ENCODE measurements around the gene POU2AF2. TPM values are rescaled to one million over a fixed set of nuclear protein-coding genes. Genes with fewer than 3 reads are reported as not detected.

POU2AF2 gene
- total and polyA plus RNA-seq, 2 of the 8 experiments (the other 6 are each of a cell fraction or from before 2014, with no cell fraction given) = not detected

GRCh38 chr11:111331711-111332479 lies 86.4 kb downstream of the POU2AF2 start:
- peaks cover 0 to 7% (median 1%) of the 10 kb centered on the region in 4 experiments; a peak in 3 of 7 replicates for H3K4me1 ChIP-seq (replicated peaks in 1 of 4; ENCODE audit: control insufficient read depth in 3 of 4, insufficient read depth in 4 of 4, low read length in 3 of 4)
- H3K27me3 ChIP-seq (replicated peaks in 1 of 4; ENCODE audit: control insufficient read depth in 3 of 4, extremely low read depth in 1 of 4, insufficient read depth in 3 of 4, low read length in 3 of 4) = no peaks in the 10 kb centered on the region
- DNase-seq (ENCODE audit: low read depth in 1 of 2, low spot score in 2 of 2) (no peak), FAIRE-seq (no peak)
- ChIA-PET POLR2A (ENCODE audit: partially characterized antibody) (no interaction called here), CTCF (ENCODE audit: partially characterized antibody) (interaction anchor here (0.6 to 3.2 kb wide), 6 partner anchors 17 to 96 kb away, joined by 3 to 7 read pairs (median 4); partner anchors contain the start of gene POU2AF3)
- H2BK12ac ChIP-seq (ENCODE audit: low read depth, low read length) = no peak overlapping the region
- H3K27ac ChIP-seq (ENCODE audit: low read depth, low read length) = no peak overlapping the region
- no peak overlapping the region for H3K18ac ChIP-seq (ENCODE audit: extremely low read depth, low read length)
- no peaks in the 10 kb centered on the region for H3K36me3 ChIP-seq (ENCODE audit: control insufficient read depth in 2 of 4, insufficient read depth in 4 of 4, low read length in 3 of 4)
- no peak overlapping the region for H2AFZ ChIP-seq (ENCODE audit: low read length)
- H3K9ac ChIP-seq (replicated peaks in 1 of 4; ENCODE audit: extremely low read depth in 1 of 4, low read depth in 3 of 4, low read length in 3 of 4) = no peak overlapping the region
- H3K56ac ChIP-seq (replicated peaks; ENCODE audit: insufficient read length, low read depth, low read length) = no peak overlapping the region
- H4K5ac ChIP-seq (ENCODE audit: insufficient read length, low read depth, low read length) = no peak overlapping the region
- no peak overlapping the region for H3K14ac ChIP-seq (ENCODE audit: insufficient read length)
- 90% methylated on average over 4 of the region's 4 CpGs; no CpG with 5 or more reads in 1 of the 2 experiments for WGBS, 2 experiments (ENCODE audit: extremely low coverage in 1 of 2, insufficient coverage in 1 of 2, insufficient read length in 1 of 2, insufficient replicate concordance in 2 of 2, low coverage in 1 of 2, low lambda C conversion rate in 2 of 2, missing lambda C conversion rate in 1 of 2)
- TF ChIP-seq ZNF274 (IDR thresholded peaks at IDR 0.05; ENCODE audit: borderline replicate concordance, extremely low read depth, low read length) (no peak), SP1 (IDR thresholded peaks at IDR 0.05; ENCODE audit: low read depth, low read length) (no peak), MAX (IDR thresholded peaks at IDR 0.05) (no peak), PHF8 (conservative IDR thresholded peaks at IDR 0.05; ENCODE audit: low read depth, low read length) (no peak), KDM4A (IDR thresholded peaks at IDR 0.05; ENCODE audit: low read depth, low read length, severe bottlenecking) (no peak), SIRT6 (IDR thresholded peaks at IDR 0.05; ENCODE audit: low read length) (no peak), BCL11A (IDR thresholded peaks at IDR 0.05; ENCODE audit: low read depth in 2 of 2, low read length in 2 of 2) (no peak), JUND (IDR thresholded peaks at IDR 0.05; ENCODE audit: low read length) (no peak), KDM1A (IDR thresholded peaks at IDR 0.05; ENCODE audit: borderline replicate concordance, low read length) (no peak), CEBPB (IDR thresholded peaks at IDR 0.05; ENCODE audit: low read depth, low read length) (no peak)
- no peak overlapping the region for H3K4ac ChIP-seq (replicated peaks; ENCODE audit: insufficient read length, low read depth, low read length)
- H3K23ac ChIP-seq (ENCODE audit: insufficient read length) = no peak overlapping the region
- H4K8ac ChIP-seq (ENCODE audit: extremely low read depth, insufficient read depth, low read length) = no peak overlapping the region
- H3K4me2 ChIP-seq (ENCODE audit: insufficient read depth in 1 of 2, low read depth in 2 of 2, low read length in 2 of 2) = no peak overlapping the region
- no peaks in the 10 kb centered on the region for H3K23me2 ChIP-seq (ENCODE audit: low read depth, low read length)
- no peak overlapping the region for H2AK5ac ChIP-seq (ENCODE audit: low read depth, low read length)
- H3K4me3 ChIP-seq (ENCODE audit: extremely low read depth in 1 of 4, insufficient read depth in 2 of 4, low read depth in 3 of 4, low read length in 4 of 4) = no peak overlapping the region
- H3K79me1 ChIP-seq (ENCODE audit: low read depth, low read length) = no peaks in the 10 kb centered on the region
- no peak overlapping the region for H2BK120ac ChIP-seq (replicated peaks; ENCODE audit: low read depth, low read length)
- no peak overlapping the region for H4K91ac ChIP-seq (replicated peaks; ENCODE audit: insufficient read length, low read length)
- no peaks in the 10 kb centered on the region for H4K20me1 ChIP-seq (replicated peaks in 1 of 2; ENCODE audit: control insufficient read depth in 1 of 2, insufficient read depth in 2 of 2, low read length in 2 of 2)
- H3K9me3 ChIP-seq (ENCODE audit: insufficient read depth in 2 of 2, low read depth in 1 of 2, low read length in 1 of 2) = no peaks in the 10 kb centered on the region
- H2BK15ac ChIP-seq (ENCODE audit: low read length) = no peak overlapping the region
- no peak overlapping the region for H2BK5ac ChIP-seq (ENCODE audit: low read depth, low read length)
- H2BK20ac ChIP-seq (ENCODE audit: low read length) = no peak overlapping the region
- H3K79me2 ChIP-seq (ENCODE audit: control insufficient read depth in 1 of 2, insufficient read depth in 2 of 2, low read length in 2 of 2) = no peaks in the 10 kb centered on the region

All from H1 (cell line).